GM18526 (cell line): Measurements from ENCODE around the gene TMEM59.

Experiments used
- POLR2A ChIP-seq: IDR thresholded peaks from 3 replicates; pipeline ENCODE4 v1.6.1; 2011; ENCODE audit not compliant: insufficient read length; ENCODE audit errors: extremely low read depth

TMEM59 gene

GRCh38 chr1:54024358-54024757 lies 28.6 kb downstream of the TMEM59 start:
- no peak for TF ChIP-seq POLR2A

DNA sequence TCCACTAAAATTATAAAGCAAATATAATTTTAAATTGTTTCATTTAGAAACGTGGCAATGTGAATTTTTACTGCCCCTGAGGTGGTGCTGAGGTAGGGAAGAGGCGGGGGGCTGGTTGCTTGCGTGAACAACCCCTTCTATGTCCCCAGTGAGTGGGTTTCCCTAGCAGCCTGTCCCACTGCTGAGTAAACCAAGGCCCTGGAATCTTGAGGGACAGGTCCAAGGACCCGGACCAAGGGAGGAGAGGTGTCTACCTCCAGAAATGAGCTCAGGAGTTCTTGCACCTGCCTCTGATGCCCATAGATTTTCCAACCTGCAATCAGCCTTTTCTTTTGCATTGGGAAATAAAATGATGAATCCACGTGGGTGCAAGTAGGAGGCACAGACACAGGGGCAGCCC lies 34.4 kb downstream of the TMEM59 start:
- TF ChIP-seq POLR2A, result no peak

DNA sequence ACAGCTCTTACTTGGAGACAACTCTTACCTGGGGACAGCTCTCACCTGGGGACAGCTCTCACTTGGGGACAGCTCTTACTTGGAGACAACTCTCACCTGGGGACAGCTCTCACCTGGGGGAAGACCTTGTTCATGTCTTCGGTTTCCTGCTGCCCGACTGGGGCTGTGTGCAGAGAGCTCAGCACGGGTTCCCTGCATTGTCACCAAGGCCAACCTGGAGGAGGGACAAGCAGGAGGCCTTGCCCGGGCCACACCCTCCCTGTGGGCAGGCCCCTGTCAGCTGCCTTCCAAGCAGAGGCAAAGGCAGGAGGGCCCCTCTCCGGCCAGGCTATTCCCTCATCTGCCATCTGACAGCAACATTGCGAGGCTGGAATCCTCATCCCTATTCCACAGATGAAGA lies 35.0 kb downstream of the TMEM59 start, which contains the start of gene LDLRAD1:
Gene LDLRAD1, minus strand, starts transcription at position 208 of the 400 bp plus-strand sequence. Its CDS starts 74 bp downstream, at position 134.
- no peak for TF ChIP-seq POLR2A

GRCh38 chr1:54016343-54017282 lies 36.4 kb downstream of the TMEM59 start:
- TF ChIP-seq POLR2A, result no peak

DNA sequence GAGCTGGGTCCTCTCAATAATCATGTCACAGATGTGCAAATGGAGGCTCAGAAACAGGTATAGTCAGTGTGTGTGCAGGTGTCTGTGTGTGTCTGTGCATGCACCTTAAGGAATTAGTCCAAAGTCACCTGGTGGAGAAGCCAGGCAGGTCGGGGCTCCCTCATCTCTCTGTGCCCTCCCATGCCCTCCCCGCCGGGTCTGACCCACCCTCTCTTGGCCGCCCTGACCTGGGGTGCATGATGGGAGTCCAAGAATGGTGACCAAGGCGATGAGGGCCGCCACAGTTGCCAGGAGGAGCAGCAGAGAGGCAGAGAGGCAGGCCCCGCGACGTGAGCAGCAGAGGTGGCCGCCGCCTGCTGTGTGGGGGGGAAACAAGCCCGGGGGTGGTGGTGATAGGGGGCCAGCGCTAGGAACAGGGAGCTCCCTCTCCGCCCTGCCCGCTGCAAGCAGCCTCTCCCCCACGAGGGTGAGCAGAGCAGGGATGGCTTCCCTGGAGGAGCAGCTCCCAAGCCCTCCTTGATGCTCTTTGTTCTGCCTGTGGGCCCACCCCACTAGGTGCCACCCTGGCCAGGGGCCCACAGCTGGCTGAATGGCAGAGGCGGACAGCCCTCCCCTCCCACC lies 38.9 kb downstream of the TMEM59 start:
- TF ChIP-seq POLR2A, result no peak

GRCh38 chr1:54013393-54014008 lies 39.5 kb downstream of the TMEM59 start:
- no peak for TF ChIP-seq POLR2A

DNA sequence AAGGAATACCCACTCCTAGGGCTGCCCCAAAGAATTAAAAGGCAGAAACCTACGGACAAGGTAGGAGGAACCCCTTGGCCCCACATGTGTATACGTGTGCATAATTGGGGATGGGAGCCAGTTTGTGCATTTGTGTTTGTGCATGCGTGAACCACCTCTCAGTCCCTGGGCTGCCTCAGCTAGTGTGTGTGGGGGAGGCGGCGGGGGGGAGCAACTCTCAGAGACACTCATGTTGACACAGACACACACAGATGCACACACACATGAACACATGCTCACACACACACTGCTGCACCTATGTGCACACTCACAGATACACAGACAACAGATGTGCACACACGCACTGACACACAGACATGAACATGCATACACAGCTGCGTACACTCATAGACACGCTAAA lies 40.1 kb downstream of the TMEM59 start:
- TF ChIP-seq POLR2A, result no peak

DNA sequence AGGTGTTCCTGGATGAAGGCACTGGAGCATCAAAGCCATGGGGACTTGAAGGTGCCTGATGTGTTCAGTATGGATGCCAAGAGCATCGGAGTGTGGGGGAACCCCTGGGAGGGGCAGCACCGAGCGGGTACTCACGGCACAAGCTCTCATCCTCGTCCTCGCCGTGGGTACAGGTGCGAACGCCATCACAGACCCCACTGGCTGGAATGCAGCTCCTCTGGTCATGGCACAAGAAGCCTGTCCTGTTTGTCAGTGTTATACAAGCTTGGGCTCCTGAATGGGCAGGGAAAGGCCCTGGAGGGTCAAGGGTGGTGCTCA lies 41.0 kb downstream of the TMEM59 start:
- no peak for TF ChIP-seq POLR2A

GRCh38 chr1:54011316-54012007 lies 41.5 kb downstream of the TMEM59 start:
- no peak for TF ChIP-seq POLR2A

- TF ChIP-seq POLR2A, result no peak
These were observed 42.4 kb downstream of the TMEM59 start for GRCh38 chr1:54010415-54011117.

GRCh38 chr1:54009406-54009805 lies 43.6 kb downstream of the TMEM59 start:
- no peak for TF ChIP-seq POLR2A

DNA sequence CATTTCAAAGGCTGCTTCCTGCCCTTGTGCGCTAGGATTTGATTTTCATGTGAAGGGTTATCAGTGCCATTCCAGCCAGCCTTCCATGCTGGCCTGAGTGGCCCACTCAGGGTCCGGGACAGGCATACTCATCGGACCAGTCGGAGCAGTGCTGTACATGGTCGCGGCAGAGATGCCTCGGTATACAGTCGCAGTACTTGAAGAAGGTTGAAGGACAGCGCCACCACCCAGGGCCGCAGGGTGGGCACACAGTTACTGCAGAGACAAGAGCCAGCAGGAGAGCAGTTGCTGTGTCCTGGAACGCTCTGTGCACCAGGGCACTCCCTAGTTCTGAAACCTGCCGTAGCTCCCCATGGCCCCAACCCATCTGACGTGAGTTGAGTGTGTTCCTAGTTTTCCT lies 44.1 kb downstream of the TMEM59 start:
- TF ChIP-seq POLR2A, result no peak

GRCh38 chr1:54007613-54008012 lies 45.4 kb downstream of the TMEM59 start:
- TF ChIP-seq POLR2A, result no peak

DNA sequence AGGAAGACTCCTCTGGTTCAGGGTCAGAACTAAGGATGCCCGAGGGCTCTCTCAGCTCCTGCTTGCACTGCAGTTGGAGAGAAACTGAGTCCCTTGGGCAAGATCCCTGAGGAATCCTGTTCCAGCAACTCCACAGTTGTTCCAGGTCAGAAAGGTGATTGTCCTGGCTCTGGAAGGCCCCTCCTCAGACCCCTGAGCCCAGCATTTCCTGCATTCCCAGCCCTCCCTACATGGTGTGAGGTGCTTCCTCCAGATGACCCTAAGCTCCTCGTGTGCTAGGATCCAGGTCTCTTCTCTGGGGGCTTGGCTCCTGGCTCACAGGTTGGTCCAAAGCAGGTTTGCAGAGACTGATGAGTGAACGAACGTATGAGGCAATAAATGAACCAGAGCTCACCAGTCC lies 46.5 kb downstream of the TMEM59 start:
- no peak for TF ChIP-seq POLR2A
